ENCODE data around the gene FOXC2.
A peak's percentile ranks its signal among the peaks of the same experiment; 100 is the strongest.
"Not testable (repeated sequence)": the region's sequence is repeated elsewhere in the genome, so short reads cannot be mapped to it uniquely, and the experiment has no call there.

Gene FOXC2

DNA sequence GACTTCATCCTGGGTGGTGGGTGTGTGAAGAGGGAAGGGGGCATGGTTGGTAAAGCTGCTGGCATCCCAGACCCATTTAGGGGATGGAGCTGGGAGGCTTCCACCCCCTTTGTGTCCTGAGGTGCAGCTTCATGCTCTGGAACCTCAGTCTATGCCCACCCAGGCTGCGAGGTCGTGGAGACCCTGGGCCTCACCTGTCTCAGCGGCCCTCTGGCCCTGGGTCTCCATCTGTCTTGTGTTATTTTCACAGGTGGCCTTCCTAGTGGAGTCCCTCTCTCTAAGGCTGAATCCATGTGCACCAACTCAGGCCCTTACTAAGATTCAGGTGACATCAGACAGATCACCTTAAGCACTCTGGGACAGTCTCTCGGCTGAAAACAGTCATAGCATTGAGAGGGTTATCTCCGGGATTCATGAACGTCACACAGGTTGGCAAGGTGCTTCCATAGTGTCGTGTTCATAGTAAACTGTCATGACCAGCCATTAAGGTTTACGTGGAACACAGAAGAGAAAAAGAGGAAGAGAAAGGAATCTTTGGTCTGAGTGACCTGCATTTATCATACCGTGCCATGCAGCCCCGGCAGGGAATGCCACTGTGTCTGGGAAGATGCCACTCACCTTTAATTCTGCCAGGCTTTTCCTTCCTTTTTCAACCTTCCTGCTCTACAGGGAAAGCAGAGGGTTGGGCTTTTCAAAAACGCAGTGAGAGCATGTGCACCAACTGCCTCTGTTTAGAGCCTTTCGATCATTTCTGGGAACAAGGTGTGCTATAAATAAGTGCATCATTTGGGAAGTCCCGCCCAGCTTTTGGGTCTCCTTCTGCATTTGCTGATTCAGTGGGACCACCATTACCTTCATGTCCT, 7.2 kb downstream of the FOXC2 start:
- DNase-seq (ENCODE audit: low spot score), result no peak

DNA sequence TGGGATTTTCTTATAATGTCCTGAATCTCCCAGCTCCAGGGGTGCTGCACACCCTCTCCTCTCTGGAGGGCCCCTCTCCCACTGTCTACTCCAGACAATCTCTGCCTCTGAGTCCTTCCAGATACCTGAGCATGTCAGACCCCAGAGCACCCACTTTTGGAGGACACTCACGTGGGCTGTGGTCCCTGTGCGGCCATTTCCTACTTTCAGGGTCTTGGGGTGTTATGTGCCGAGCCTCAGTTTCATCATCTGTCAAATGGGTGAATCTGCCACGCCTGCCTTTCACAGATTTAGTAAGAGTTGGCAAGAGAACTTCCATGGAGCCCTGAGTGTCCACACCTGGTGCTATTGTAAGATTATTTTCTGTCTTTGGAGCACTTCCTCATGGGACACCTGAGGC, 8.0 kb downstream of the FOXC2 start:
- no peak for DNase-seq (ENCODE audit: low spot score)

DNA sequence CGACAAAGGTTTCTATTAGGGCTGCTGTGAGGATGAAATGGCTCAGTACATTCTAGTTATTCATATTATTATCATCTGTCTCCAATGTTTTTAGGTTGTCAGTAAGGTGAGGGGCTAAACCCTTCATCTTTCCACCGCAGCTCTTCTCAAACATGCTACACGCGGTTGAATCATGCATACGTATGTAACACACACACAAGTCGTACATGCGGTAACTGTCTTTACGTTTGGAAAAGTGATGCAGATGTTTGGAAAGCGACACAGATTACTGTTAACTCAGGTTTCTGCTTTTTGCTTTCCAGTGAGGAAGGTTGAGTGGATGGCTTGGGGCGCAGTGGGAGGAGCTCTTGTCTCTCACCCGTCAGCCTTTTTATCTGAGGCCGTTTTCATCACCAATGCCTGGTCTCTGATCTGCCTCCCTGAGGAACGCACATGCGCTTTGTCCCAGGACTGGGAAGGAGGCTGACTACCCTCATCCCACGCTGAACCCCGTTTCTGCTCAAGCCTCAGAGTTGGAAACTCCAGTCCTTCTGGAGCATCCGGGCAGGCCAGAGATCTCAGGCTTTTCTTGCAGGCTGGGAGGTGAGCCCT, 8.6 kb downstream of the FOXC2 start:
- DNase-seq (ENCODE audit: low spot score), result no peak

DNA sequence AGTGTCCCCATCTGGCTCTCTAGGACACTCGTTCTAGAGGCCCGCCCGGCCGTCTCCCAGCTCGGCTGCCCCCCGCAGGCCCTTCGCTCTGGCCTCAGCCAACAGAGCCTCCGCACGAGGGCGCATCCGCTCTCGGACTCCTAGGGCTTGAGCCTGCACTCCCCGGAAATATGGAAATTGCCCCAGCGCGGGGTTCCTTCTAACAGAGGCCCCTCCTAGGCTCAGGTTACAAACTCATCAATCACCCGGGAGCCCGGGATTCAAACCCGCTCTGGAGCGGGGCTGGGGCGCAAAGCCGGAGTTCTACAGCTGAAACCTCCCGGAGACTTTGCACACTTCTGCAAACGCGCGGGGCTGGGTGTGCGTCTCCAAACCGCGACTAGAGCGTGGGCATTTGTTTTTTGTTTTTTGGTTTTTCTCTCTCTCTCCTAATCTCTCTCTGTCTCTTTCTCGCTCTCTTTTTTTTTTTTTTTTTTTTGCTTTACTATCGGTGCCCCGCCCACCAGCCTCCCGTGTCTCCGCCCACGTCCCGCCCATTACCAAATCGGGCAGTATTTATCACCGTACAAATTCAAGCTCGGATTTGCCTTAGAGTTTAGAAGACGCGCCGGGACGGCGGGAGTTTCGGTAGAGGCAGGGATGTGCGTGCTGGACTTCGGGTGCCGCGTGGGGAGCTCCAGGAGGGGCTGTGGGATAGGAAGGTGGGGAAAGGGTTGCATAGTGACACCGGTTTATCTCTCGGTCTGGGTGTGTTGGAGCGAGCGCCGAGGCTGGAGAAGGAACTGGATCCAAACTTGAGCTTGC, 9.3 kb downstream of the FOXC2 start:
- DNase-seq (ENCODE audit: low spot score), result peak; percentile 94

DNA sequence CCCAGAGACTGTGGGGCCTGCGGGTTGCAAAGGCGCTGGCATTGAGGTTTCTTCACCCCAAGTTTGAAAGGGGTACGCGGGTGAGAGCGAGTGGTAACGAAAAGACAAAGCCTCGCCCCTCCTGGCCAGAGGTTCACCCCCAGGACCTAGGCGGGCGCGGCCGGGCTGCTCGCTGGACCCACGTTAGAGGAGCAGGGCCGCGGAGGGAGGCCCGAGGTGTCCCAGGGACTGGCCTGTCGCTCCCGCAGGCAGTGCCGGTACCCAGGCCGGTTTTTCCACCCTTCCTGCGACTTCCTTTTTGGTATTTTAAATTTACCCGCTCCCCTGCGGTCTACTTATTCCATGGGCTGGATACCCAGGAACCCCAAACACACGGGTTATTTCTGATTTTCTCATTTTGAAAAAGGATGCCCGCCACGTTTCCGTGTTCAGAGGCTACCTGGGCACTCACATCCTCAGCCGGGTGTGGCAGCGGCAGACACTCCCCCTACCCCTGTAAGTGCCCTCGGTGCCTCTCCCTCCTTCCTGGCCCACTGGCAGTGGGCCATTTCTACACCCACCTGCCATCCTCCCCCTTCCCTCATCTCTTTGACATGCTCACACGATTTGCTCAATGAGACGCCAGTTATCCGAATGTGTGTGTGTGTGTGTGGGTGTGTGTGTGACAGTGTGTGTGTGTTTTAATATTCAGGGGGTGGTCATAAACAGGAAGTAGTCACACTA, 10.1 kb downstream of the FOXC2 start:
- DNase-seq (ENCODE audit: low spot score), result no peak

DNA sequence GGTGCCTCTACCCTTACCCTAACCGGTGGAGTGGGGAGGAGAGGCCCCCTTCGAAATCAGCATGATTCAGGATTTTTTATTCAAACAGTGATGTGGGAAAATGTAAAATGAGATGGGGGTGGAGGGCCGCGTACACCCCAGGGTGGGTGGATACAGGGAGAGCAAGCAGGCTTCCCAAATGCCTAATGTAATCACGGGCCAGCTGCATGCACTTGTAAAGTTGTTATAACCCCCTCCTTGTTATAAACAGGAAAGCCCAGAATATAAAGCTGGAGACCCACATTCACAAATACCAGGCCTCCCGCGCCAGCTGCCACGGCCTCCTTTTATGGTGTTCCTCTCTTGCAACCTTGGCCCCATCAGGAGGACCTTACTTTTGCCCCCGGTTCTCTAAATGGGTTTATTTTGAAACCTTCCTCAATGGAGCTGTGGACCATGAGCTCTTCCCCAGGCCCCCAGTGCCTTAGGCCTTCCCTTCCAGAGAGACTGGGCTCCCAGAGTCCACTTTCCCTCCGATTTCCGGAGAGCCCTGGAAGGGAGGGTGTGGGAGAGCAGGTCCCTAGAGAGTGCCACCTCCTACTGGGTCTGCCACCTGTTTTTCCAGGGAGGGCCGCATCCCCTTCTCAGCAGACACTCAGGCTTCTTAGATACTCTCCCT, 10.8 kb downstream of the FOXC2 start:
- DNase-seq (ENCODE audit: low spot score), result no peak

DNA sequence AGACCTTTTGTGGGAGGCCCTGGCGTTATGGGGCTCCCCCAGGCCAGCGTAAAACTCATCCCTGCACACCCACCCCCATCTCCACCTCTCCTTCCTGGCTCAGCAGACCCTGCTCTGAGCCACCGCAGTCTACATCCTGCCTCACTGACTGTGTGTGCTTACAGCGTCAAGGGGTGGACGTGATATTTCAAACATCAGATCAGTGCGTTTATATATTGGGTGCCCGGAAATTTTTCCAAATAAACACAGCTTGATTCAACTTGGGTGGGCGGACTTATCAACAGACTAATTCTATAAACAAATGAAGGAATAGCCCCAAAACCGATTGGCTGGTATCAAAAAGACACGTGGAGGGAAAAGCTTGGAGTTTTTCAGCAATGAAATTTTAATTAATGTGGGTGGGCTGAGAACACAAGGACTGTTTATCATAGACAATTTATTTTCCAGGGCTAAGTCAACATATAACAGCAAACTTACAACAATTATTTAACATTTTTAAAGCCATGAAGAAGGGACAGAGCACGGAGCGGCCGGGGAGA, 11.5 kb downstream of the FOXC2 start, which contains the start of gene FOXL1:
Gene FOXL1 (plus strand): TSS at position 489 of the 539 bp plus-strand sequence. CDS start 175 bp downstream, outside the sequence.
- peak; percentile 71 for DNase-seq (ENCODE audit: low spot score)

DNA sequence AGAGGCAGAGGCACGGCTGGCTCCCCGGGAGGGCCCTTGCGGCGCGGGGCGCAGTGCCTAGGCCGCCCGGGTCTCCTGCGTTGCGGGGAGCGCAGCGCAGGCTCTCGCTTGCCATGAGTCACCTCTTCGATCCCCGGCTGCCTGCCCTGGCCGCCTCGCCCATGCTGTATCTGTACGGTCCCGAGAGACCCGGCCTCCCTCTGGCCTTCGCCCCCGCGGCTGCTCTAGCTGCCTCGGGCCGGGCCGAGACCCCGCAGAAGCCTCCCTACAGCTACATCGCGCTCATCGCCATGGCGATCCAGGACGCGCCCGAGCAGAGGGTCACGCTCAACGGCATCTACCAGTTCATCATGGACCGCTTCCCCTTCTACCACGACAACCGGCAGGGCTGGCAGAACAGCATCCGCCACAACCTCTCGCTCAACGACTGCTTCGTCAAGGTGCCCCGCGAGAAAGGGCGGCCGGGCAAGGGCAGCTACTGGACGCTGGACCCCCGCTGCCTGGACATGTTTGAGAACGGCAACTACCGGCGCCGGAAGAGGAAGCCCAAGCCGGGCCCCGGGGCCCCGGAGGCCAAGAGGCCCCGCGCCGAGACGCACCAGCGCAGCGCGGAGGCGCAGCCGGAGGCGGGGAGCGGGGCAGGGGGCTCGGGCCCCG, 12.1 kb downstream of the FOXC2 start:
- peak; percentile 78 for DNase-seq (ENCODE audit: low spot score)

DNA sequence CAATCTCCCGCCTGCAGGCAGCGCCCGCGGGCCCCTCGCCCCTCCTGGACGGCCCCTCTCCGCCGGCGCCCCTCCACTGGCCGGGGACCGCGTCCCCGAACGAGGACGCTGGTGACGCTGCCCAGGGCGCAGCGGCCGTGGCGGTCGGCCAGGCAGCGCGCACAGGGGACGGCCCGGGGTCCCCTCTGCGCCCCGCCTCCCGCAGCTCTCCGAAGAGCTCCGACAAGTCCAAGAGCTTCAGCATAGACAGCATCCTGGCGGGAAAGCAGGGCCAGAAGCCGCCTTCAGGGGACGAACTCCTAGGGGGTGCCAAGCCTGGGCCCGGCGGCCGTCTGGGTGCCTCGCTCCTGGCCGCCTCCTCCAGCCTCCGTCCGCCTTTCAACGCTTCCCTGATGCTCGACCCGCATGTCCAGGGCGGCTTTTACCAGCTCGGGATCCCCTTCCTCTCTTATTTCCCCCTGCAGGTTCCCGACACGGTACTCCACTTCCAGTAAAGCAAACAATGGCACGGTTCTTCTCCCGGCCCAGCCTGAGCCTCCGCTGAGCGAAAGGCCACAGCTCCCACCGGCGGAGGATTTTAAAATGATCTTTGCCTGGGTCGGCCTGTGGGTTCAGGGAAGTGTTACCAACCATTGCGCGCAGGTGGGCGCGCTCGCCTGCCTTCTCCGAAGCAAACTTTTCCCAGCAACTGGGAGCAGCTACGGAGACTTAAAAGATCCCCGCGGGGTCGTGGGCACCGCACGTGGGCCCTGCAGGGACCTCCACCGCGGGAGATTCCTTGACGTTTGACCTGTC, 12.8 kb downstream of the FOXC2 start:
- DNase-seq (ENCODE audit: low spot score), result no peak

DNA sequence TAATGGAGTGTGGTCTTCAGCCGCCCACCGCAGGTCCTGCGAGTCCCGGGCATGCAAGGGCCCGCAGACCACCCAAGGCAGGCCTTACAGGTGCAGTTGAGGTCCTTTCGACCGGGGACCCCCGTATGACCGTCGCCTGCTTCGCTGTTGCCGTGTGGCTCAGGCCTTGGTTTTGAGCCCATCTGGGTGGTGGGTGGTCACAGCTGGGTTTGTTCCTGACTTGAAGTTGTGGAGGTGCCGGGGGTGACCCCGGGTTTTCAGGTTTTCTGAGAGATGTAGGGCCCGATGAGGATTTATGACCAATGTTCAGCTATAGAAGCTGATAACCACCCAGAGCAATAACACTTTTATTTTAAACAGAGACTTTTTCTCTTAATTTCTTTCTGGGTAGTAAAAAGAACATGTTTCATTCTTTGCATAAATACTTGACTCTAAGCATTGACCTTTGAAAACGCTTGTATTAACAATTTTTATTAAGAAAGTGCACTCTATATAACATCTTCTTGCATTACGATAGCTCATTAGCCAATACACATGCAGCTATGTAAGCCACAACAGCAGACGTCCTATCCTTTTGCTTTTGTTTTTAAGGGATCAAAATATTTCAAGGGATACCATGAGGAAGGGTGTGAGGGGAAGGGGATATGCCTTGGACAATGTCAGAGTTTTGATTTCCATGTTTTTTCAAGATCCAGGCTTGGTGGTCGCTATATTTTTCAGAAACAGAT, 13.6 kb downstream of the FOXC2 start:
- DNase-seq (ENCODE audit: low spot score), result no peak

DNA sequence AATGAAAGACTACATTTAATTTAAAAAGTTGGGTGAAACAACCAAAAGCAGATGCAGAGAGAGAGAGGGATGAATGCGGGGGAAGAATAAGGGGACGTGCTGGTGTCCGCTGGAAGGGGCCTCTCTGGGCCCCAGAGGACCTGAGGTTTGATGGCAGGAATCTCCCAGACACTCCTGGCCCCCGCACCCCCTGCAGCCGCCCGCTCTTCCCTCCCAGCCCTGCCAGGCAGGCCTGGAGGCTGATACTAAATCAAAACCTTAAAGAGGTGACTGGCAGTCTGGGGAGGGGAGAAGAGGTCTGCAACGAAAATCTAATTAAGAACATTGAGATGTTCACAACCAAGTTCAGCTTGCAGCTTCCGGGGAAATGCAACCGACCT, 14.2 kb downstream of the FOXC2 start:
- DNase-seq (ENCODE audit: low spot score), result no peak

DNA sequence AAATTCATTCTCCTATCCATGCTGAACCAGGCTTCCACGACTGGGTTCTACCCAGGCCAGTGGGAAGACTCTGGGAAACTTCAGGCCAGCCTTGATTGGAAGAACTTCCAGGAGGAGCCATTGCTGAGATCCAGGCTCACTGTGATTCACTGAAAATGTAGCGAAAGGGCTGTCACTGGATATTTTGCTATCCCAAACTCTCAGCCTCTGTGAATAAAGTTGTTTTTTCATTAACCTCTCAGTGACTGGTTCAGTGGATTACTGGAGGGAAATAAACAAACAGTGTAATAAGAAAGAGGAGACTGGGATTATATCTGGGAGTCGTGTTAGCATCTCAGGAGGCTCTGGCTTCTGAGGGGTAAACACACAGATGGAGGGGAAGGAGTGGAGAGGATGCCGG, 14.8 kb downstream of the FOXC2 start:
- DNase-seq (ENCODE audit: low spot score), result no peak

DNA sequence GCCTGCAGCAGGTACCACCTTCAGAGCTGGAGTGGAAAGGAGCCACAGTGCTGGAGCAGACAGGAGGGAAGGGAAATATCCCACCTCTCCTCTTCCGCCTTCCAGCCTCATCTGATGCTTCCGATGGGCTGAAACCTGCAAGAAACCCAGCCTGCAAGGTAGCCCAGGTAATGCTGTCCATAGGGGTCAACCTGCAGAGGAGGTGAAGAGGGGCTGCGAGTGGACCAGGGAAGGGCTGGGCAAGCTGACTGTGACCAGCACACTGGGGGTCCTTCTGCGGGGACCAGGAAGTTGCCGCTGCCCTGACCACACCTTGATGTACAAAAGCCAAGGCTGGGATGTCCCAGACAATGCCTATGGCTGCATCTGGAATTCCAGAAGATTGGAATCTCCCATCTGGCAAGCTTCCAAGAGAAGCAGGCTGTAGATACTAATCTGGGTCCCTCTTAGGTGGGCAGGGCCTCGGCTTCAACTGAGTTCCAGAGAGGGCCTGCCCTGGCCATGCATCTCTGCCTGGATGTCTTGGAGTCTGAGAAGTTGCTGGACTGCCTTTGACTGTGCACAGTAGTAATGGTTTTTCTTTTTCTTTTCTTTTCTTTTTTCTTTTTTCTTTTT, 17.5 kb downstream of the FOXC2 start:
- DNase-seq (ENCODE audit: low spot score), result no peak

DNA sequence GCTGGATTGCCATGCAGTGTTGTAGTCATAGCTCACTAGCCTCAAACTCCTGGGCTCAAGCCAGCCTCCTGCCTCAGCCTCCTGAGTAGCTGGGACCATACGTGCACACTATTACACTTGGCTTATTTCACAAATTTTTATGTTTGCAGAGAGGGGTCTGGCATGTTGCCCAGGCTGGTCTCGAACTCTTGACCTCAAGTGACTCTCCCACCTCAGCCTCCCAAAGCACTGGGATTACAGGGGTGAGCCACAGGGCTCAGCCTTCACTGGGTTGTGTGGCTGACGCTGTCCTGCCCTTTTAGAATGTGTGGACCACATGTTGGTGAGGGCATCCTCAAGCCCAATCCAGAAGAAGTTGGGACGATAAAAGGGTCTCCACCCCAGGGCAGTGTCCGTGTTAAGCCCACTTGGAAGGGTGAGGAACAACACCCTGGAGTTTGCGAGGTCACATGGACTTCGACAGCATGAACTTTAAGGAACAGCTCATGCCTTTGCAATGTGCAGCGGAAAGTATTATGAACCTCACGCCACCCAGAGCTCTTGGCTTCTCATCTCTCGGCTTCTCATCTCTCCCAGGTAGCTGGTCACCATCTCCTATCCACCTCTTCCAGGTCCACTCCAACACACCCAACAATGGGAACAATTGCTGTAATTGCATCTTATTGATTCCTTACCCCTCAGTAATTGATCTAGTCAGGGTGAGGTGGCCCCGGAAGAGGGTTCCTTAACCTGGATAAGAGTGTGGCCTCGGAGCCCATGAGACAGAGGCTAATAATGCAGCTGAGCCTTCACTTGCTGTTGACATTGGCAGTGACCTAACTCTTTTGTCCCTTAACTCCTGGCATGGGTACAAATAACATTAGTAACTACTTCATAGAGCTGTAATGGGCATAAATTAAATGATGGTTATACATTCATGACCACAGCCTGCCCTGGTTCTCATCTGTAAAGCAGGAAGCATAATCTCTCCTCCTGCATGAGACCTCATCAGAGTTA, 18.4 kb downstream of the FOXC2 start:
- DNase-seq (ENCODE audit: low spot score), result no peak

DNA sequence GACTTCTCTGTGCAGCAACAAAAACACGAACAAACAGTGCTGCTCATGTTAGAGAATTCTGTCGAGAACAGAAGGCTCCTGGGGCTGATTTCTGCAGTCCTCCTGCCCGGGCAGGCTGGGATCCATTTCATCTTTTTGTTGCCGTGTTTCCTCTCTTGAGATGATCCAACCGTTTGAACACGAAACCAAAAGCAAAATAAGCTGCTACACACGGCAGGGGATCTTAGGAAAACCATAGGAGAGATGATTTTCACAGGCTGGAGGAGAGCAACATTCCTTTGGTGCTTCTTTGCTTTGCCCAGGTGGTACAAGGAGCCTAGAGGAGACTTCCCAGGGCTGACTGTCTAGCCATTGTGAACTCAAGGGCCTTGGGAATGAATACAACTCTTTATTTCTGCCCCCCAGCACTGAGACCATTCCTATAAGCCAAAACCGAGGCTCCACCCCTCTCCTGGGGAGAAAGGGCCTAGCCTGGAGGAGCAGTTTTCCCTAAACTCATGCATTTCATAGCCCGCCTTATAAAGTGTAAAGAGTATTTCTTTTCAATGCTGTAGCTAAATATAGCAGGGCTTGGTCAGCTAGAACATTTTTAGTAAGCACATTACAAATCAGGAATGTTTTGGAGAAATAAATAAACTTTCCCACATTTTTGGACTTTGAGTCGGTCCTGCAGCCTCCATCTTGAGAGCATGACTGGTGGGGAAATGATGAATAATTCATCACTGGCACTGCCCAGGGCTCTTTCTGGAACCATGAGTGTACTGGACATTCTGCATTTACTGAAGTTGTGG, 19.4 kb downstream of the FOXC2 start:
- peak; percentile 73 for DNase-seq (ENCODE audit: low spot score)

DNA sequence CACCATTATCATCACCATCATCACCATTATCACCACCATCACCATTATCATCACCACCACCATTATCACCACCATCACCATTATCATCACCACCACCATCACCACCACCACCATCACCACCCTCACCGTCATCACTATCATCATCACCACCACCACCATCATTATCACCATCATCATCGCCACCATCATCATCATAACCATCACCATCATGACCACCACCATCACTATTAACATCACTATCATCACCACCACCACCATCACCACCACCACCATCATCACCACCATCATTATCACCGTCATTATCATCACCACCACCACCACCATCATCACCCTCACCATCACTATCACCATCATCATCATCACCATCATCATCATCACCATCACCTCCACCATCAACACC, 20.9 kb downstream of the FOXC2 start:
- no peak for DNase-seq (ENCODE audit: low spot score)

DNA sequence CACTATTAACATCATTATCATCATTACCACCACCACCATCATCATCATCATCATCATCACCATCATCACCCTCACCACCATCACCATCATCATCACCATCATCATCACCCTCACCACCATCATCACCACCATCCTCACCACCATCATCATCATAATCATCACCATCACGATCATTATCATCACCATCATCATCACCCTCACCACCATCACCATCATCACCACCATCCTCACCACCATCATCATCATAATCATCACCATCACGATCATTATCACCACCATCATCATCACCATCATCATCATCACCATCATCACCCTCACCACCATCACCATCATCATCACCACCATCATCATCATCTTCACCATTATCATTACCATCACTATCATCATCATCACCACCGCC, 21.3 kb downstream of the FOXC2 start:
- DNase-seq (ENCODE audit: low spot score), result not testable (repeated sequence)
